Activated CD4-positive, alpha-beta T cell treated with anti-CD3 and anti-CD28 coated beads for 36 hours (primary cell): ENCODE measurements around the gene PRPF8. TPM values are rescaled to one million over a fixed set of nuclear protein-coding genes. Genes with fewer than 3 reads are reported as not detected.
A peak's percentile ranks its signal among the peaks of the same experiment; 100 is the strongest.

Source experiments
- ATAC-seq: fragments of 200-7000 bp; cut with Tn5 transposase; one replicate; pipeline ENCODE4 v1.10.0; 2021; ENCODE audit warnings: mild to moderate bottlenecking, moderate library complexity
- CTCF ChIA-PET: fragments of 350-600 bp; sonication (Branson Sonifier 250); formaldehyde crosslinking; loops from one replicate; lab custom pipeline; 2021; ENCODE audit warnings: antibody characterized with exemption; lab: Charles Lee
- POLR2A ChIA-PET: fragments of 350-600 bp; sonication (Branson Sonifier 250); formaldehyde crosslinking; loops from one replicate; lab custom pipeline; 2021; ENCODE audit warnings: antibody characterized with exemption, inconsistent platforms; lab: Charles Lee
- DNase-seq: peaks from one replicate; pipeline ENCODE4 v3.0.0-alpha.2; 2020
- H3K27ac Mint-ChIP-seq: one replicate; pipeline ENCODE4 v1.8.0; 2021; ENCODE audit warnings: mixed read lengths
- H3K27me3 Mint-ChIP-seq: one replicate; pipeline ENCODE4 v1.8.0; 2021; ENCODE audit warnings: mixed read lengths
- H3K36me3 Mint-ChIP-seq: one replicate; pipeline ENCODE4 v1.8.0; 2021; ENCODE audit warnings: low read depth, mixed read lengths
- H3K4me1 Mint-ChIP-seq: one replicate; pipeline ENCODE4 v1.8.0; 2021; ENCODE audit warnings: mixed read lengths
- H3K4me3 Mint-ChIP-seq: one replicate; pipeline ENCODE4 v1.8.0; 2021; ENCODE audit warnings: mild to moderate bottlenecking, moderate library complexity, mixed read lengths
- H3K9me3 Mint-ChIP-seq: one replicate; pipeline ENCODE4 v1.8.0; 2021; ENCODE audit warnings: low read depth, mixed read lengths
- intact Hi-C, 2 experiments: fragments of 100-400 bp; cut with DNase I in 1 of 2; cut with micrococcal nuclease in 1 of 2; formaldehyde crosslinking; loops; one replicate each; pipeline versions ENCODE4 v1.14.2 to v1.15.1; 2022 to 2024; cut with DNase I, micrococcal nuclease
- total RNA-seq, 2 experiments: library from RNA; stranded (reverse); gene quantifications; one replicate each; pipeline ENCODE4 v1.2.3, GENCODE V29; 2021

PRPF8 gene
- total RNA-seq, 2 experiments from 2014 or later = 391 to 425 TPM

DNA sequence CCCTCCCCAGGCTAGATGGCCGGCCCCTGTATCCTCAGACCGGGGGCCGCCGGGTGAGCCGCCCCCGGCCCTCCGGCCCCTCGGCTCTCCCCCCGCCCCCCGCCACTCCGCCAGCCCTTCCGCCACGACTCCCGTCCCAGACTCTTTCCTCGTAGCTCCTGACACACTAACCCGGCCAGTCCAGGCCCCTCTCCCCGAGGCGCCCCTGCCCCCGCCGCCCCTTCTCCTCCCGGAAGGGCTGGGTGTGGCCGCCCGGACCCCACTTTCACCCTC, 31.1 kb upstream of the PRPF8 start:
- Mint-ChIP-seq H3K9me3 (no peaks in the 10 kb centered on the region), H3K4me1 (peaks cover 24% of the 10 kb centered on the region), H3K27me3 (peaks cover 4% of the 10 kb centered on the region), H3K4me3 (peak overlapping the region; percentile 86), H3K27ac (no peak overlapping the region), H3K36me3 (no peaks in the 10 kb centered on the region)
- no peak for ATAC-seq
- ChIA-PET POLR2A (interaction anchor here (1.4 kb wide), 1 partner anchor 31 kb away, joined by 5 read pairs; the partner anchor contains the start of gene PRPF8), CTCF (interaction anchor here (1.4 to 1.6 kb wide), 2 partner anchors 48 to 154 kb away, joined by 5 to 6 read pairs; no protein-coding TSS in a partner anchor)
- DNase-seq = no peak
- intact Hi-C loops = loop anchor here (1.0 to 10.0 kb wide), 22 partner anchors 9 to 719 kb away; partner anchors contain the start of genes PITPNA (in 2 of the 2), PRPF8 (in 2 of the 2), SLC43A2 (in 2 of the 2) and CRK (in 1 of the 2)

DNA sequence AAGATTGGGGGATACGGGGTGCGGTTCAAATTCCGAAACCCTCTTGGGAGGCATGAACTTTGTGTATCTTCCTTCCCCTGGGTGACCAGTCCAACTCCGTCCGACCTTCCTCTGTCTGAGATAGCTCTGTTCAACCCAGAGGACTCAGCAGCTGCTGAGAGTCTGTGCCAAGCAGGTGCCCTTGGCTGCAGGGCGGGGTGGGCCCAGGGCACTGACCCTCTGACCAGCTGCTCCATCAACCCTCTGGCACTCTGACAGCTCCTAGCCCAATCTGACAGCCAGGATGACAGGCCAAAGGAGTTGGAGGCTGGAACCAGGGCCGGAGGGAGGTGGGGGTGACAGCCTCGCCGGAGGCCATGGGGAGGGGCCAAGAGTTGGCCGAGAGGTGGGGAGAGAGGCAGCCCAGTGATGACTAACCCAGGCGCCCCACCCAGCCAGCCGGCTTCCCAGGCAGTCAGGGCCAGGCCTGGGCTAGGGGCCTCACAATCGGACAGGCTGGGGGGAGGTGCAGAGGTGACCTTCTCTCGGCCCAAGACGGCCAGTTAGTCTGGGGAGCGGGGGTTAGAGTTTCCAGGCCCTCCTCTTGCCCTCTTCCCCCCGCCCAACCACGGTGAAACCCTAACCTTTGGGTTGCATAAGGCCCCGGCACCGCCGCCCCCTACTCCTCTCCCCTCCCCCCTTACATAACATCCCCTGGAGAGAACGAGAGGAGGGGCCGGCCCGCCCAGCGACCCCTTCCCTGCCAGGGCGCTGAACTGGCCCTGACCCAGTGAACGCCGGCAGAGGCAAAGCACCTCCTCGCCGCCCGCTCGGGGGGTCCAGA, 30.5 kb upstream of the PRPF8 start:
- ChIA-PET POLR2A (interaction anchor here (1.4 kb wide), 1 partner anchor 31 kb away, joined by 5 read pairs; the partner anchor contains the start of gene PRPF8), CTCF (interaction anchor here (0.5 to 1.4 kb wide), 2 partner anchors 111 to 155 kb away, joined by 3 to 5 read pairs; no protein-coding TSS in a partner anchor)
- H3K27me3 Mint-ChIP-seq = peaks cover 4% of the 10 kb centered on the region
- peak; percentile 67 for DNase-seq
- H3K4me3 Mint-ChIP-seq = peak overlapping the region; percentile 86
- H3K36me3 Mint-ChIP-seq = no peaks in the 10 kb centered on the region
- no peak overlapping the region for H3K27ac Mint-ChIP-seq
- ATAC-seq = no peak
- H3K9me3 Mint-ChIP-seq = no peaks in the 10 kb centered on the region
- H3K4me1 Mint-ChIP-seq = peaks cover 26% of the 10 kb centered on the region
- intact Hi-C loops = loop anchor here (5.0 to 10.0 kb wide), 3 partner anchors 150 to 552 kb away; partner anchors contain the start of genes OVCA2 (in 1 of the 2) and PITPNA (in 1 of the 2)

DNA sequence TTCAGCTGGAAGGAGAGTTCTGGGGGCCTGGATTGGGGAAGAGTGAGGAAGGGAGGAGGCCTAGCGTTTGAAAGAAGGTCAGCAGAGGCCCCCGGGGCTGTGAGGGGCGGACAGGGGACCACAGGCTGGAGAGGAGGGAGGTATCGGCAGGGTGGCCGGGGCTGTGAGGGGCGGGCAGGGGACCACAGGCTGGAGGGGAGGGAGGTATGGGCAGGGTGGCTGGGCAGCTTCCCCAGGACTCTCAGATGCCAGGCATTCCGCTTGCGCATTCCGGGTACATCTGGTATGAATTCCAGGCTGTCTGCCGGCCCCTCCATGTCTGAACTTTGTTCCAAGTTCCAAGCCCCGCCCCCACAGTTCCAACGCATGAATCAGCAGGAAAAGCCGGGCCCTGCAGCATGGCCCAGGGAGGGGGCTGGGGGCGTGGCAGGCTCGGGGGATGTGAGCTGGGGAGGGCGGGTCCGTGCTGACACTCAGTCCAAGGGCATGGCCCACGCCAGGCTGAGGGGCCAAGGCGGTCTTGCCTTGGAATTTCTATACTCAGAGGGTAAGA, 29.8 kb upstream of the PRPF8 start:
- Mint-ChIP-seq H3K27me3 (peaks cover 4% of the 10 kb centered on the region), H3K9me3 (no peaks in the 10 kb centered on the region), H3K4me3 (peak overlapping the region; percentile 86), H3K4me1 (peaks cover 26% of the 10 kb centered on the region), H3K36me3 (no peaks in the 10 kb centered on the region), H3K27ac (no peak overlapping the region)
- no peak for ATAC-seq
- peak; percentile 56 for DNase-seq
- ChIA-PET CTCF (interaction anchor here (0.5 to 2.5 kb wide), 2 partner anchors 11 to 111 kb away, joined by 3 to 8 read pairs; no protein-coding TSS in a partner anchor), POLR2A (interaction anchor here (0.7 kb wide), 1 partner anchor 447 kb away, joined by 3 read pairs; no protein-coding TSS in a partner anchor)
- intact Hi-C loops = loop anchor here in 1 of 2 experiments (10.0 kb wide), 1 partner anchor 150 kb away; the partner anchor contains the start of gene PITPNA

DNA sequence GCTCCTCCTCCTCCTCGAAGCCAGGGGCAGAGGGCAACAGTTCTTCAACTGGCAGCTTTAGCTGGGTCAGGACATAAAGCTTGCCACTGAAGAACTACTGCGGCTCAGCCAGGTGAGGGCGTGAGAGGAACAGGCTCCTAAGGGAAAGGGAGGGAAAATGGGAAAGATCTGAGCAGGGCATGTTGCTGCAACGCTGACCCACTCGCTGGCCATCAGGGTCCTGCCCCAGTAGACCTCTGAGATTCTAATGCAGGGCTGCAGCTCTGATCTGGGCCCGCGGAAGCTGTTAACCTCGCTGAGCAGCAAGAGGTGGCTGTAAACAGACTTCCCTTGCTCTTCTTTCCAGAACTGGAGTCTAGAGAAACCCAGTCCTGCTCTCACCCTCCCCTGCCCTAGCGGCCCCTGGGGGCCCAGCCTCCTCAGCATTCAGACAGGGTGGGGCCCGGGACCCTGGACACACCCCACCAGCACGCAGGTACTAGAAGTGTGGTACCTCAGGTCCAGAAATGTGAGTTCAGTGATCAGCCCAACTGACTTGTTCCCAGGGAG, 29.3 kb upstream of the PRPF8 start:
- ChIA-PET CTCF (interaction anchor here (0.6 to 2.5 kb wide), 4 partner anchors 10 to 151 kb away, joined by 3 to 8 read pairs (median 4); partner anchors contain the start of gene PITPNA), POLR2A (interaction anchor here (0.6 to 0.7 kb wide), 2 partner anchors 446 to 616 kb away, joined by 3 to 4 read pairs; no protein-coding TSS in a partner anchor)
- Mint-ChIP-seq H3K27me3 (peaks cover 4% of the 10 kb centered on the region), H3K4me3 (peak overlapping the region; percentile 44), H3K4me1 (peaks cover 26% of the 10 kb centered on the region), H3K36me3 (no peaks in the 10 kb centered on the region), H3K9me3 (no peaks in the 10 kb centered on the region), H3K27ac (no peak overlapping the region)
- ATAC-seq (no peak), DNase-seq (no peak)
- intact Hi-C loops = loop anchor here in 1 of 2 experiments (10.0 kb wide), 1 partner anchor 149 kb away; the partner anchor contains the start of gene PITPNA

DNA sequence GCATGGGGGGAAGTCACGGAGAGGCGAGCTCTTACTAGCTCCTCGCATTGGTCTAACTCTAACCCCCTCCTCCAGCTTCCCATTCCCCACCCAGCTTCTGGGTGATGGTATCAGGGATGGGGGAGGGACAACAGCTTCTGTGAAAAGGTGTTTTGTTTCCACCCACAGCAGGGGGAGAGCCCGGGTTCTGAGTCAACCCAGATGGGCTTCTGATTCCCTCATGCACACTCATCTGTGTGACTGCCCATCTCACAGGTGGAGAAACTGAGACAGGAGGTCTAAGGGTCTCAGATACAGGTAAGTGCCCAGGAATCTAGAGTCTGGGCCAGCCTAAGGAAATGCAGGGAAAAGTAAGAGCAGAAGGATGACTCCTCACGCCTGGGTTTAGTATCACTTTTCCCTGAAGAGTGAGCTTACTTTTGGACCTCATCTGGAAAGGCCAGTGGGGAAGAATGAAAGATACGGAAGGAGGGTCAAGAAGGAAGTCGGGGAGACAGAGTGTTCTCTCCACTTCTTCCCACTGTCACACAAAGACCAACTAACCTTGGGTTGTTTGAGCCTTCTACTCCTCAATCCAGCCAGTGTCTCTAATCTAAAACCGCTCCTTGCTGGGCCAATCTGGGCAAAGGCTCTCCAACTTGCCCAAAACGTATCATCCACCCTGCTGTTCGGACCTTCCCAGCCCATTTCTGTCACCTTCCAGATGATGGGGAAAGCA, 28.7 kb upstream of the PRPF8 start:
- ChIA-PET POLR2A (interaction anchor here (0.6 to 0.9 kb wide), 3 partner anchors 15 to 617 kb away, joined by 3 to 4 read pairs (median 4); no protein-coding TSS in a partner anchor), CTCF (interaction anchor here (0.6 to 2.5 kb wide), 7 partner anchors 9 to 255 kb away, joined by 3 to 8 read pairs (median 3); partner anchors contain the start of gene PITPNA)
- ATAC-seq (no peak), DNase-seq (no peak)
- intact Hi-C loops = loop anchor here in 1 of 2 experiments (10.0 kb wide), 1 partner anchor 149 kb away; the partner anchor contains the start of gene PITPNA
- peaks cover 26% of the 10 kb centered on the region for H3K4me1 Mint-ChIP-seq
- H3K36me3 Mint-ChIP-seq = no peaks in the 10 kb centered on the region
- H3K27me3 Mint-ChIP-seq = peaks cover 7% of the 10 kb centered on the region
- H3K27ac Mint-ChIP-seq = no peak overlapping the region
- no peaks in the 10 kb centered on the region for H3K9me3 Mint-ChIP-seq
- H3K4me3 Mint-ChIP-seq = no peak overlapping the region

DNA sequence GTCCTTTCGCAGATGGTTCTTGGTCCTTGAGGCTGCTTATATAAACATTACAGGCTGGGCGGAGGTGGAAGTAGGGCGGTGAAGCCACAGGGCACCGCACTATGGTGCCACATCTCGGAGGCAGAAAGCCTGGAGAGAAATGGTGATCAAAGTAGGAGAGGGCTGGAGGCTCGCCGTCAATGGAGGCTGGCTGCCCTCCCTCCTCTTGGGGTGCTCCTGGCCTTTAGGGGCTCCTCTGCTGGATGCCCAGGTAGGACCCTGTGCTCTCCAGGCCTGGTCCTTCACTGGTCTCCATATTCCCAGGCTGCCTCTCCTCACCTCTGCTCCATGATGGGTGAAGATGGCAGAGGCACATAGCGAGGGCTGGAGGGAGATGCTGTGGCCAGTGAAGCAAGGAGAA, 27.6 kb upstream of the PRPF8 start:
- ChIA-PET CTCF (interaction anchor here (0.6 to 2.5 kb wide), 5 partner anchors 8 to 704 kb away, joined by 3 to 8 read pairs (median 3); no protein-coding TSS in a partner anchor), POLR2A (no interaction called here)
- peaks cover 18% of the 10 kb centered on the region for H3K4me1 Mint-ChIP-seq
- ATAC-seq = no peak
- H3K4me3 Mint-ChIP-seq = no peak overlapping the region
- no peak overlapping the region for H3K27ac Mint-ChIP-seq
- peaks cover 12% of the 10 kb centered on the region for H3K27me3 Mint-ChIP-seq
- H3K36me3 Mint-ChIP-seq = no peaks in the 10 kb centered on the region
- no peak for DNase-seq
- no peaks in the 10 kb centered on the region for H3K9me3 Mint-ChIP-seq
- intact Hi-C loops = loop anchor here in 1 of 2 experiments (10.0 kb wide), 1 partner anchor 147 kb away; the partner anchor contains the start of gene PITPNA

DNA sequence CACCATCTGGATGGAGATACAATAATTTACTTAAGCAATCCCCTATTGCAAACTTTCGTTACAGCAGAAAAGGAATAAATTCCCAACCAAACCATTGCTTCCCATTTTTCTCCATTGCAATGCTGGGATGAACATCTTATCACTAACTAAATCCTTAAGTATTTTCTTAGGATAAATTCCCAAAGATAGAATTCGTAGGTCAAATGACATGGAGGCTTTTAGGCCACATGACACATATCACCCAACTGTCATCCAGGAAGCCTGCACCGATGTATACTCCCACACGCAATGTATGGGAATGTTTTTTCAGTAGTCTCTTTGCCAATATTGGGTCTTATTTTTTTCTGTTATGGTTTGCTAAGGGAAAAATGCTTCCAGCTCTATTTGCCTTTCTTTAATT, 27.1 kb upstream of the PRPF8 start:
- Mint-ChIP-seq H3K4me1 (peaks cover 18% of the 10 kb centered on the region), H3K27me3 (peaks cover 13% of the 10 kb centered on the region), H3K4me3 (no peak overlapping the region), H3K27ac (no peak overlapping the region), H3K36me3 (no peaks in the 10 kb centered on the region), H3K9me3 (no peaks in the 10 kb centered on the region)
- DNase-seq (no peak), ATAC-seq (no peak)
- intact Hi-C loops = loop anchor here in 1 of 2 experiments (10.0 kb wide), 1 partner anchor 147 kb away; the partner anchor contains the start of gene PITPNA
- CTCF ChIA-PET = interaction anchor here (0.6 to 1.4 kb wide), 5 partner anchors 8 to 705 kb away, joined by 3 to 4 read pairs (median 3); no protein-coding TSS in a partner anchor
- POLR2A ChIA-PET = interaction anchor here (0.6 kb wide), 1 partner anchor 222 kb away, joined by 3 read pairs; no protein-coding TSS in a partner anchor

DNA sequence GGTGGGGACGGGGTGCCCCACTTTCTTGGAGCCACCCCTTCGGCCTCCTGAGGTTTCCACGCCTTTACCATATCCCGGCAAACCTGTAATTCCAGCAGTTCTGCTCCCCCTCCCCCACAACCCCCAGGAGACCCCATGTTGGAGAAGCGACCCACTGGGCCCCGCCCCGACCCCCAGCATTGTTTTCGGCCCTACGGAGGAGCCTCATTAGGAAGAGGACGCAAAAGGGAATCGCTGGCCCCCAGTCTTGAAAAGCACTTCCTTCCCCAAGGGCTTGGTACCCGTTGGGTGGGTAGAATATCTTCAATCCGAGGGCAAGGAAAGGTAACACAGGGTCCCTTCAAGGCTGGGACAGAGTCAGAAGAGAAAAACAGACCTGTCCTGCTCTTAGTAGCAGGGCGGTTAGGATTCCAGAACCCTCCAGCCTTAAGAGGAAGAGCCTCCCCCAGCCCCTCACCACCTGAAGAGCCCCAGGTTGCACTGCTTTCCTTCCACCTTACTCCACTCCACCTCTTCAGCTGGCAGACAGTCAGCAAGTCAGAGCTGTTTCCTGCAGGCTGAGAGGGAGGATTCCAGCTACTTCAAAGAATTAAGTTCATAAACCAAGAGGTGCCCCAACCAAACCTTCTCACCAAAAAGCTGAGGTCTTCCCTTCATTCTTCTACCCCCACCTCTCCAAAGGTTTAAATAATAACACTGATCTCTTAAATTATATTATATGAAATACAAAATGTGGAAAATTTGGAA, 26.3 kb upstream of the PRPF8 start:
- peak overlapping the region; percentile 48 for H3K4me3 Mint-ChIP-seq
- H3K9me3 Mint-ChIP-seq = no peaks in the 10 kb centered on the region
- no peak for DNase-seq
- ChIA-PET POLR2A (interaction anchor here (0.6 kb wide), 1 partner anchor 221 kb away, joined by 3 read pairs; no protein-coding TSS in a partner anchor), CTCF (interaction anchor here (0.9 to 1.4 kb wide), 4 partner anchors 9 to 705 kb away, joined by 3 to 4 read pairs (median 3); no protein-coding TSS in a partner anchor)
- H3K27ac Mint-ChIP-seq = no peak overlapping the region
- H3K4me1 Mint-ChIP-seq = peaks cover 18% of the 10 kb centered on the region
- H3K36me3 Mint-ChIP-seq = no peaks in the 10 kb centered on the region
- peaks cover 16% of the 10 kb centered on the region for H3K27me3 Mint-ChIP-seq
- intact Hi-C loops = loop anchor here (1.0 to 10.0 kb wide), 2 partner anchors 27 to 146 kb away; partner anchors contain the start of genes PITPNA (in 1 of the 2) and PRPF8 (in 1 of the 2)
- no peak for ATAC-seq

DNA sequence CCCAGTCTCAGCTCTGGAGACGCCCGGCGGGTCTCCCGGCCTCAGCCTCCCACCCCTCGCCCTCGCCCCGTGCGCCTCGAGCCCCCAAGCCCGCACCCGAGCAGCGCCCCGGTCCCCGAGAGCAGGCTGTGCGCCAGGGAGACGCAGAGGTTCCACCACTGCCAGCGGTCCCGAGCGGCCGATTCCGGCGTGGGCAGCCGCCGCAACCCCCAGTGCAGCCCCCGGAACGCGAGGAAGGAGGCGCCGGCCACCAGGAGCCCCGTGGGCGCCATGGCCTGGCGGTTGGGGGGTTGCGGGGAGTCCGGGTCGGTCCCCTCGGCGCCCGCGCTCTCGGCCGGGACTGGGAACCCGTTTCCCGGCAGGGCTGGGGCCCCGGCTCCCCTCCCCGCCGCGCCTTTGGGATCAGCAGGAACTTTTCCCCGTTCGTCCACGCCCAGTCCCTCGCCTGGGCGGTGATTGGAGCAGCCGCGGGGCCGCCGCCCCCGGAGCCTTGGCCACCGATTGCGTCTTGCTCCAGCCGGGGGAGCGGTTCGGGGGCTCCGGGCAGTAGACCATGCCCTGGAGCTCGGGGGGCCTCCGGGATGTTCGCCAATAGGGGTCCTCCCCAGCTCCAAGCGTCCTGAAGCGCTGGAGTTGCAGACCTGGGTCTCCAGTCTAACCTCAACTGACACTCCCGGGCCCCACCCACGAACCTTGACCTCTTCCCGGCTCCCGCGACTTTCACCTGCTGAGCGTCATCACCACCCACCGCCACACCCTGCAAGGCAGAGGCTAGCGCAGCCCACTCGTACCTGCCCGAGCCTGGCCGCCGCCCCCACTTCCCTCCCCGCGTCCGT, 25.5 kb upstream of the PRPF8 start, which contains the start of gene TLCD2:
Gene TLCD2, minus strand, starts transcription at position 407 of the 836 bp plus-strand sequence. Its CDS starts 135 bp downstream, at position 272.
- no peak for DNase-seq
- H3K4me3 Mint-ChIP-seq = peak within 1 kb of the TSS; percentile 48
- H3K27ac Mint-ChIP-seq = no peak within 1 kb of the TSS

More for the DNA sequence above, 25.5 kb upstream of the PRPF8 start, which contains the start of gene TLCD2:
- ChIA-PET CTCF (interaction anchor here (0.6 to 1.4 kb wide), 2 partner anchors 39 to 607 kb away, joined by 3 to 4 read pairs; no protein-coding TSS in a partner anchor), POLR2A (no interaction called here)
- H3K27me3 Mint-ChIP-seq = peaks cover 20% of the 10 kb centered on the region
- no peaks in the 10 kb centered on the region for H3K36me3 Mint-ChIP-seq
- ATAC-seq = peak; percentile 38
- intact Hi-C loops = loop anchor here (1.0 to 10.0 kb wide), 2 partner anchors 26 to 145 kb away; partner anchors contain the start of genes PITPNA (in 1 of the 2) and PRPF8 (in 1 of the 2)
- no peaks in the 10 kb centered on the region for H3K9me3 Mint-ChIP-seq
- peaks cover 18% of the 10 kb centered on the region for H3K4me1 Mint-ChIP-seq
